GM10847 (cell line): ENCODE data around the gene LYVE1.

Experiments
- POLR2A ChIP-seq: IDR thresholded peaks from 2 replicates; pipeline ENCODE4 v1.6.1; 2011; ENCODE audit not compliant: insufficient read length; ENCODE audit errors: extremely low read depth

LYVE1 gene

GRCh38 chr11:10599388-10600175, 31.1 kb upstream of the LYVE1 start:
- no peak for TF ChIP-seq POLR2A

GRCh38 chr11:10598816-10599215, 30.4 kb upstream of the LYVE1 start:
- no peak for TF ChIP-seq POLR2A

DNA sequence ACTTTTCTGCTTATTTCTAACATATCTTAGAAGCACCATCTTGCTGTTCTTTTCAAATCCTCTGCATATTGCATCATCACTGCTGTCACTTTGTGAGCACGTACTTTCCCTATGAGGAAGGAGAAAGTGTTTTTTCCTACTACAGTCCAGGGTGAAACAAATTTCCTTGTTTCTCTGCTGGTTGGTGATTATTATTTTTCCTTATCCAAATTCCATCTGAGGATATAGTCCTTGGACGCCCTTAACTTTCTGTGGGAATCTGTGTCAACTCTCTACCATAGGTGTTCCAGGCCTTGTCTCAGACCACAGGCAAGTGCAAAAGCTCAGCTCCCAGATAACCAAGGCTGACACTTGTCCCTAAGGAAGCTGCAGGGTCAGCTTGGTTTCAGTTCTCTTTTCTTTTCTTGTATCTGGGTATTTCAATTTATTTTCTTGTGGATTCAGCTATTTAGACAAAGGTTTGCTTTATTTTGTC, 29.4 kb upstream of the LYVE1 start:
- no peak for TF ChIP-seq POLR2A

- TF ChIP-seq POLR2A = no peak
These were observed 25.9 kb upstream of the LYVE1 start for GRCh38 chr11:10594407-10594806.

GRCh38 chr11:10592331-10592730, 23.9 kb upstream of the LYVE1 start:
- no peak for TF ChIP-seq POLR2A

- TF ChIP-seq POLR2A = no peak
These were observed 23.3 kb upstream of the LYVE1 start for GRCh38 chr11:10591741-10592140.

DNA sequence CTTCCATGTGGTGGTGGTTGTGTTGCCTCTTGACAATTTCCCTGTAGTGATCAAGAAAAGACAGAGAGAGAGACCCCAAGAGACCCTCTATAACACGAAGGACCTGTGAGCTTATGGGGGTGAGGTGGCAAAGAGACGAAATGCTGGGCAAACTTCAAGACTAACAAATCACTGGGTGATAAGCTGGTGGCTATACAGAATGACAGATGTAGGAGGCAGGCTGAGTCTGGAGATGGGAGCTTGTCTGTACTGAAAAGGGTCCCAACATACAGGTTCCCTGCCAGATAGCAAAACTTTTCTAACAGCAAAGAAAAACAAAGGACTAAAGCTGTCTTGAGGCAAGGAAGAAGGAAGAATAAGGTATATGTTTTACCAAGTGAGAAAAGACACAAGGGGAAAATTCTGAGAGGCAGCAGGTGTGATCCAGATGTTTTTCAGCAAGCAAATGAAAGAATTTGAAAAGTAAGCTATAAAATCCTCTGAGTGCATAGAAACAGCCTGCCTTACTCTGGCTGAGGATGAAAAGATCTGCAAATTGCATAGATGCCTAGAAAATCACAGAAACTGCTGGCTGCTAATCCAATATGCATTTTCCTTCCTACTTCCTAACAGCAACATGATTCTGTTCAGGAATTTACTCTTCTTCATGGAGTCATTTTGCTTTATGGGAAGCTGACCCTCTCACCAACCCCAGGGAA, 21.9 kb upstream of the LYVE1 start:
- no peak for TF ChIP-seq POLR2A

DNA sequence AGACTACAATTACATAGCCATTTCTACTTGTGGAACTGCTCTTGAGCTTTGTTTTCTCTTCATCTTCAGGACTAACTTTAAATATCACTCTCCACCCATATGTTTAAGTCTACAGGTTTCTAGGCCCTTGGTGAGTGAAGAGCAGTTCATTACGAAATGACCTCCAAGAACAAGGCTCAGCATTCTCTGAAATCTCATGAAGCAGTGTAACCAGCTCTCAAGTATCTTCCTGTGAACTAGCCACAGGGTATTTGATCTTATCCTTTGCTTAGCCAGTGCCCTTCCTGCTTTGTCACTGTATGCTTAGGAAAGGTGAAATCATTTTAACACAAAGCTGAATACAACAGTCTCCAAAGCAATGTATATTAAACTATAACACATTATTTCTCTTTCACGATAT, 20.4 kb upstream of the LYVE1 start:
- TF ChIP-seq POLR2A = no peak

DNA sequence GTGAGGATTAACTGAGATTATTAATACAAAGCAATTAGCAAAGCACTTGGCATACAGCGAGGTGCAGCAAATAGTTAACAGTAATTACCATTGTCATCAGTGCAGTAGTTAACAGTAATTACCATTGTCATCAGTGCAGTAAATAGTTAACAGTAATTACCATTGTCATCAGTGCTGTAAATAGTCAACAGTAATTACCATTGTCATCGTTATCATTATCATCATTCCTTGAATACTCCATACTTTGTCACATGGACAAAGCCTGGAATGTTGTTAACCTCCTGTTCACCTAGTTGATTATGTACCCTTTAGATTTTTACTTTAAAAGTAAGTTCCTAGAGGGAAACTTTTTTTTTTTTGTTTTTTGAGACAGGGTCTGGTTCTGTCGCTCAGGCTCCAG, 19.5 kb upstream of the LYVE1 start:
- TF ChIP-seq POLR2A = no peak

DNA sequence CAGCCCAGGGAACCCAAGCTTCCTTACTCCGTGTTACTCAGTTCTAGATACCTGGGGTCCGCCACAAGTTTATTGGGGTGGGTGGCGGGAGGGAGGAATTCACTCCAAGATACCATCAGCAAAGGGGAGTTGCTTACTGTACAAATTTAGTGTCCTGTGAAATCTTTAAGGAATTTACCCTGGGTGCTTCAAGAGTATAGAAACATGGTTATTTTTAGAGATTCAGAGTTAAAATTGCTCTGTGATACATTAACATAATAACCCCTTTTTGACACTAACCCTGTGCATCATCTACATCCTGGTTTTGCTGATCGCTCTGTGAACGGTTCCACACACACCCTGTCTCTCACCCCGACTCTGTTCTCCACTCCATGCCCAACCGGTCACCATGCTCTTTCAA, 18.9 kb upstream of the LYVE1 start:
- TF ChIP-seq POLR2A = no peak

GRCh38 chr11:10584071-10584501, 15.6 kb upstream of the LYVE1 start:
- no peak for TF ChIP-seq POLR2A

DNA sequence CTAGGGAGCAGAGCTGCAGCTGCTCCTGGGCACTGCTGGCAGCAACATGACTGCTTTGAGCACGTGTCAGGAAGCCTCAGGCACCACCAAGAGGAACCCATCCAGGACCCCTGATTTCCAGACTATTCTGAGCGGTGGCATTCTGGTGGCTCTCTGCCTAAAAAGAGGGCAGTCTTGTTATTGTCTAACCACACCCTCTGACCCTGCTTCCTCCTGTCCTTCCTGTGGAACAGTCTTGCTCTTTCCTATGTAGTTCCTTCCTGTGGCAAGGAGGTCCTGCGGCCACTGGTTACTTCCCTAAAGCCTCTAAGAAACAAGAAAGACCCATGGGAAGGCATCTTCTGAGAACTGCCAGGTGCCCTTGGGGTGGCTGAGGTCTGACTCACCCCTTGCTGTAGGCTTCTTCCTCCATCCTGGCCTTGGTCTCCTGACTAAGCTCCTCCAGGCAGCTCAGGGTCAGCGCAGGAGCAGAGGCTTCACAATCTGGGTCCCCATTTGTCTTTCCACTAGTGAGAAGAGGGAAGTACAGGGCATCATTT, 13.1 kb upstream of the LYVE1 start:
- TF ChIP-seq POLR2A = no peak

GRCh38 chr11:10580623-10581022, 12.2 kb upstream of the LYVE1 start:
- no peak for TF ChIP-seq POLR2A

DNA sequence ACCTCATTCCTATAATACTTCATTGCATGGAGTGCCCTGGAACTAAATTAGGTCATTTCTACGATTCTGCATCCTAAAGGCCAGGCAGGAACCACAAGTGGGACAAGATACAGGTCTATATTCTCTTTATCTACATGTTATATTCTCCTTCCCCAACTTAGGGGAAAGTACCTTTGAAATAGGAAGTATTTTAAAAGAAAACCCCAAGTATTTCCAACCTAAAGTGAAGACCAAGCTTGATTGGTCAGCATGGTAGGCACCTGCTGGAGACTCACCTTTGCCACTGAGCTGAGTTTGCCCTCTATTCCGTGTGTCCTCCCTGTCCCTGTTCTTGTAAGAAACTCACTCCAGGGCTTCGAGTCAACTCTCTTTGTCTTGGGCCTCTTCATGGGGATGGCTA, 11.2 kb upstream of the LYVE1 start:
- no peak for TF ChIP-seq POLR2A

DNA sequence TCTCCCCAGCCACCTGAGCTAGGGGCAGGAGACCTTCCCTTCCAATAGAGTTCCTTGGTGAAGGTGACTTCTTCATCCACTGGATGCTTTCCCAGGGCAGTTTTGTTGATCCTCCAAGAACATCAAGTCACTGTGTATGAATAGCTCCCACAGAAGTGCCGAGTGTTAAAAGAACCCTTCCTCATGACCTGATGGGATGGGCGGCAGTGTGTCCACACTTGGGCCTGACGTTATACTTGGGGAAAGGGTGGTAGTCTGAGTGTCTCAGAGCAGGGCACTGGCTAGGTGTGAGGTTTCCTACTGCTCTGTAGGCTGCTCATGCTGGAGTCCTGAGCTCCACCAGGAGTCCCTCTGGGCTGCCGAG, 7.6 kb upstream of the LYVE1 start:
- no peak for TF ChIP-seq POLR2A

- no peak for TF ChIP-seq POLR2A
These were observed 7.0 kb upstream of the LYVE1 start for GRCh38 chr11:10575346-10576034.

DNA sequence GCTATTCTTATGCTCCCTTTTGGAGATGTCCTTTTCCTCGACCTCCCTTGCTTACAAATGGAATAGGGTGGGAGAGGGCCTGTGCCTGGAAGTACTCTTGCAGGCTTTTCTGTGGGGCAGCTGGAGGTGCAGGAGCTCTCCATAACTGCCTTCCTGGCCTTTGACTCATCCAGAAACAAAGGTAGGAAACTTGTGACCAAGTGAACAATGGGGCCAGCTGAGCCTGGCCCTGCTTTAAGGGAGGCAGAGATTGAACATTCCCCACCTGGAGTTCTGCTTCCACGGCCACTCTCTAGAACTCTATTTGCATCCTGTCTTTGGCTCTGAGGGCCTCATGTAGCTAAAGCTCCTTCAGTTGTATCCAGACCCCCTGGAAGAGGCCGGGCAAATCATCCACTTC, 5.1 kb upstream of the LYVE1 start:
- TF ChIP-seq POLR2A = no peak
